ENCODE data around the gene HSD17B12. TPM values are rescaled to one million over a fixed set of nuclear protein-coding genes. Genes with fewer than 3 reads are reported as not detected.

The HSD17B12 gene
- total and polyA plus RNA-seq, 2 of the 8 experiments (the other 6 are each of a cell fraction or from before 2014, with no cell fraction given): 46.0 to 121 TPM

DNA sequence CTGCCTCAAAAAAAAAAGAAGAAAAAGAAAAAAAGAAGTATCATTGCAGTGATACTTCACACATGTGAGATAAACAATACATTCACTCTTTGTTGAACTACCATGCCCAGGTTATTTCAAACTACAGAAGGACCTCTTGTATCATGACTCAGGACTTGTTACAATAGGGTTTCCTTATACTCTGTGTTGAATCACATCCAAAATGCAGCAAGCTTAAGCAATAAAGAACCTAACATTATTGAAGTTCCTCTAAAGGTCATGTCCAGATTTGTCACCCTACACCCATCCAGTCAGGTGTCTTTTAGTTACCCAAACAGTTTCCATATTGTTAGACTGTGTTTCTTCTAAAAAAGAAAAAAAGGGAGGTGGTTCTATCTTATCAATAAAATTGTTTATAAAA lies 173.2 kb downstream of the HSD17B12 start:
- FAIRE-seq: no peak
- CTCF ChIA-PET (ENCODE audit: partially characterized antibody): interaction anchor here (1.3 to 1.6 kb wide), 2 partner anchors 28 to 222 kb away, joined by 3 to 6 read pairs; no protein-coding TSS in a partner anchor
- H3K4me1 ChIP-seq (replicated peaks in 1 of 4; ENCODE audit: control insufficient read depth in 3 of 4, insufficient read depth in 4 of 4, low read length in 3 of 4): peaks cover 0 to 5% (median 1%) of the 10 kb centered on the region in 4 experiments; a peak in 1 of 7 replicates

More for the DNA sequence above, 173.2 kb downstream of the HSD17B12 start:
- Histone ChIP-seq H3K9me3 (ENCODE audit: insufficient read depth in 2 of 2, low read depth in 1 of 2, low read length in 1 of 2) (no peaks in the 10 kb centered on the region), H3K4ac (replicated peaks; ENCODE audit: insufficient read length, low read depth, low read length) (no peak overlapping the region), H3K27ac (ENCODE audit: low read depth, low read length) (no peak overlapping the region), H3K79me2 (ENCODE audit: control insufficient read depth in 1 of 2, insufficient read depth in 2 of 2, low read length in 2 of 2) (no peaks in the 10 kb centered on the region), H2BK5ac (ENCODE audit: low read depth, low read length) (no peak overlapping the region), H3K56ac (replicated peaks; ENCODE audit: insufficient read length, low read depth, low read length) (no peak overlapping the region), H4K5ac (ENCODE audit: insufficient read length, low read depth, low read length) (no peak overlapping the region), H2BK20ac (ENCODE audit: low read length) (no peak overlapping the region), H2AK5ac (ENCODE audit: low read depth, low read length) (no peak overlapping the region), H3K18ac (ENCODE audit: extremely low read depth, low read length) (no peak overlapping the region), H2BK15ac (ENCODE audit: low read length) (no peak overlapping the region), H2BK120ac (replicated peaks; ENCODE audit: low read depth, low read length) (no peak overlapping the region), H2BK12ac (ENCODE audit: low read depth, low read length) (no peak overlapping the region), H4K91ac (replicated peaks; ENCODE audit: insufficient read length, low read length) (no peak overlapping the region), H3K4me3 (ENCODE audit: extremely low read depth in 1 of 4, insufficient read depth in 2 of 4, low read depth in 3 of 4, low read length in 4 of 4) (no peak overlapping the region), H3K23me2 (ENCODE audit: low read depth, low read length) (no peaks in the 10 kb centered on the region), H3K23ac (ENCODE audit: insufficient read length) (no peak overlapping the region), H3K14ac (ENCODE audit: insufficient read length) (no peak overlapping the region), H4K8ac (ENCODE audit: extremely low read depth, insufficient read depth, low read length) (no peak overlapping the region), H4K20me1 (replicated peaks in 1 of 2; ENCODE audit: control insufficient read depth in 1 of 2, insufficient read depth in 2 of 2, low read length in 2 of 2) (peaks cover 0 to 3% of the 10 kb centered on the region in 2 experiments), H3K9ac (replicated peaks in 1 of 4; ENCODE audit: extremely low read depth in 1 of 4, low read depth in 3 of 4, low read length in 3 of 4) (no peak overlapping the region), H3K4me2 (ENCODE audit: insufficient read depth in 1 of 2, low read depth in 2 of 2, low read length in 2 of 2) (no peak overlapping the region), H2AFZ (ENCODE audit: low read length) (no peak overlapping the region), H3K27me3 (replicated peaks in 1 of 4; ENCODE audit: control insufficient read depth in 3 of 4, extremely low read depth in 1 of 4, insufficient read depth in 3 of 4, low read length in 3 of 4) (no peaks in the 10 kb centered on the region), H3K79me1 (ENCODE audit: low read depth, low read length) (no peaks in the 10 kb centered on the region), H3K36me3 (ENCODE audit: control insufficient read depth in 2 of 4, insufficient read depth in 4 of 4, low read length in 3 of 4) (peaks cover 2 to 16% (median 4%) of the 10 kb centered on the region in 4 experiments; a peak in 3 of 8 replicates)
- DNase-seq (ENCODE audit: low read depth in 1 of 2, low spot score in 2 of 2): no peak
- TF ChIP-seq, protein P1, sequence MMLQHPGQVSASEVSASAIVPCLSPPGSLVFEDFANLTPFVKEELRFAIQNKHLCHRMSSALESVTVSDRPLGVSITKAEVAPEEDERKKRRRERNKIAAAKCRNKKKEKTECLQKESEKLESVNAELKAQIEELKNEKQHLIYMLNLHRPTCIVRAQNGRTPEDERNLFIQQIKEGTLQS (IDR thresholded peaks at IDR 0.05; ENCODE audit: insufficient read depth, low read depth, low read length): no peak
- no peak for TF ChIP-seq CTCF (IDR thresholded peaks at IDR 0.05; ENCODE audit: control extremely low read depth in 1 of 3, insufficient read depth in 1 of 3, low read depth in 1 of 3, low read length in 3 of 3)
- no peak for TF ChIP-seq CEBPB (IDR thresholded peaks at IDR 0.05; ENCODE audit: low read depth, low read length)
- no peak for TF ChIP-seq NRF1 (IDR thresholded peaks at IDR 0.05; ENCODE audit: low read depth, low read length)
- TF ChIP-seq POLR2AphosphoS5 (IDR thresholded peaks at IDR 0.05; ENCODE audit: low read depth, low read length): no peak
- POLR2A ChIA-PET (ENCODE audit: partially characterized antibody): no interaction called here

All from H1 (cell line).